Keratinocyte (primary cell): ENCODE measurements around the gene GSTA2.

Experiments
- EZH2 ChIP-seq: IDR thresholded peaks from one replicate; pipeline ENCODE4 v1.6.1; 2012; ENCODE audit warnings: inconsistent platforms, mild to moderate bottlenecking, low read length, moderate library complexity
- TF ChIP-seq, protein P1 (sequence below), 3 experiments: IDR thresholded peaks in 1 of 3; conservative IDR thresholded peaks in 1 of 3; optimal IDR thresholded peaks in 1 of 3; 2 replicates in 2 of 3; 3 replicates in 1 of 3; pipeline versions ENCODE3 to v1.5.1; 2011; ENCODE audit warnings: low read length in 3 of 3, mild to moderate bottlenecking in 3 of 3, moderate library complexity in 2 of 3, control low read depth in 1 of 3, inconsistent platforms in 1 of 3; ENCODE audit not compliant: insufficient read depth in 2 of 3; ENCODE audit errors: extremely low read depth in 1 of 3

DNA sequence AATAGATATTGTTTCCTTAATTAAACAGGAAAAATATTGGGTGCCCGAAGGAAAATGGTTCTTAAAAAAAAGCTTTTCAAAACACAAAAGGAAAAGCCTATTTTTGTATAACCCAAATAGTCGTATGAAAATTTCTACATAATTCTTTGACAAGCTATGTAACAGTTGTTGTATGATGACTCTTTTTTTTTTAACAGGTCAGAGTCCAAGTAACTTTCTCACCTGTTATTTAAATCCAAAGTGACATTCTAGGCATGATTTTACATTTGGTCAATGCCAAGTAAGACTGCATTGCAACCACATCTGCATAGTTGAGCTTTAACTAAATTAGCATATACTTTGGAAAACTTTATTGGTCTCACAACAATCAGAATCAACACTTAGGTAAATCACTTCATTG, 24.1 kb downstream of the GSTA2 start:
- TF ChIP-seq, protein P1, sequence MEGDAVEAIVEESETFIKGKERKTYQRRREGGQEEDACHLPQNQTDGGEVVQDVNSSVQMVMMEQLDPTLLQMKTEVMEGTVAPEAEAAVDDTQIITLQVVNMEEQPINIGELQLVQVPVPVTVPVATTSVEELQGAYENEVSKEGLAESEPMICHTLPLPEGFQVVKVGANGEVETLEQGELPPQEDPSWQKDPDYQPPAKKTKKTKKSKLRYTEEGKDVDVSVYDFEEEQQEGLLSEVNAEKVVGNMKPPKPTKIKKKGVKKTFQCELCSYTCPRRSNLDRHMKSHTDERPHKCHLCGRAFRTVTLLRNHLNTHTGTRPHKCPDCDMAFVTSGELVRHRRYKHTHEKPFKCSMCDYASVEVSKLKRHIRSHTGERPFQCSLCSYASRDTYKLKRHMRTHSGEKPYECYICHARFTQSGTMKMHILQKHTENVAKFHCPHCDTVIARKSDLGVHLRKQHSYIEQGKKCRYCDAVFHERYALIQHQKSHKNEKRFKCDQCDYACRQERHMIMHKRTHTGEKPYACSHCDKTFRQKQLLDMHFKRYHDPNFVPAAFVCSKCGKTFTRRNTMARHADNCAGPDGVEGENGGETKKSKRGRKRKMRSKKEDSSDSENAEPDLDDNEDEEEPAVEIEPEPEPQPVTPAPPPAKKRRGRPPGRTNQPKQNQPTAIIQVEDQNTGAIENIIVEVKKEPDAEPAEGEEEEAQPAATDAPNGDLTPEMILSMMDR (optimal IDR thresholded peaks at IDR 0.05 in 1 of 3, IDR thresholded peaks at IDR 0.05 in 1 of 3, conservative IDR thresholded peaks at IDR 0.05 in 1 of 3; ENCODE audit: extremely low read depth in 1 of 3, insufficient read depth in 2 of 3, low read length in 3 of 3): no peak
- no peak for TF ChIP-seq EZH2
